Motor neuron (in vitro differentiated cells): ENCODE measurements around the gene PDPR. TPM values are rescaled to one million over a fixed set of nuclear protein-coding genes. Genes with fewer than 3 reads are reported as not detected.

ENCODE experiments used
- total RNA-seq, 8 experiments: library from RNA; unstranded; fragments of 300-600 nt; gene quantifications; 2 replicates each; pipeline versions ENCODE4 v1.2.3 to v1.2.4, GENCODE V29; 2022

The PDPR gene
- total RNA-seq, 8 experiments from 2014 or later = 11.2 to 49.0 (median 16.1) TPM

Other genes with a start within 250 kb of the PDPR start
- gene CLEC18A, start 163.0 kb upstream of the PDPR start, total RNA-seq = 1 to 10 TPM in 5 of 8 experiments, under 1 TPM in 3; 0.71 to 4.8 (median 1.5) TPM
- gene CLEC18C, start 59.5 kb downstream of the PDPR start, total RNA-seq = 1 to 10 TPM in 5 of 8 experiments, under 1 TPM in 3; 0.49 to 4.7 (median 1.2) TPM
- gene EXOSC6, start 137.6 kb downstream of the PDPR start, total RNA-seq = 10 to 100 TPM; 20.6 to 35.2 (median 21.3) TPM
- gene AARS1, start 175.2 kb downstream of the PDPR start, total RNA-seq = 100 to 1,000 TPM in 7 of 8 experiments, 10 to 100 TPM in 1; 78.9 to 198 (median 137) TPM
- gene DDX19B, start 184.9 kb downstream of the PDPR start, total RNA-seq = 10 to 100 TPM; 18.8 to 37.4 (median 29.5) TPM
- 10 to 100 TPM; 29.0 to 54.7 (median 41.0) TPM for gene DDX19A, start 232.6 kb downstream of the PDPR start, total RNA-seq